Body of pancreas (tissue), 4 donors: ENCODE results near the gene EID1.

Experiments used
- CTCF ChIP-seq, 7 experiments: fragments of 450-650 bp in 4 of 7; fragments of 200-600 bp in 3 of 7; sonication (generic) in 3 of 7; IDR thresholded peaks; one replicate each; pipeline ENCODE4 v1.5.1; 2016 to 2019; ENCODE audit warnings: antibody characterized with exemption in 7 of 7
- POLR2A ChIP-seq, 3 donors: fragments of 450-650 bp; IDR thresholded peaks; one replicate each; pipeline ENCODE4 v1.6.1; 2016; ENCODE audit warnings: antibody characterized with exemption in 3 of 3, mild to moderate bottlenecking in 2 of 3

- TF ChIP-seq CTCF (IDR thresholded peaks at IDR 0.05), result no peak
- no peak for TF ChIP-seq POLR2A (IDR thresholded peaks at IDR 0.05)
Measured at GRCh38 chr15:48905216-48905615, 27.3 kb downstream of the EID1 start.
